H9 (cell line): ENCODE measurements around the gene KIRREL3. TPM values are rescaled to one million over a fixed set of nuclear protein-coding genes. Genes with fewer than 3 reads are reported as not detected.
"Not testable (repeated sequence)": the region's sequence is repeated elsewhere in the genome, so short reads cannot be mapped to it uniquely, and the experiment has no call there.

Experiments
- DNase-seq: peaks from one replicate; pipeline ENCODE4 v3.0.0-alpha.2; 2017
- H2AFZ ChIP-seq: one replicate; pipeline ENCODE4 v1.6.1; 2013; ENCODE audit warnings: mild to moderate bottlenecking, low read length, control low read depth, moderate library complexity
- H2AK5ac ChIP-seq: 2 replicates; pipeline ENCODE4 v1.6.1; 2013; ENCODE audit warnings: low read length, control low read depth, mixed read lengths; ENCODE audit not compliant: insufficient read length
- H2BK120ac ChIP-seq: one replicate; pipeline ENCODE4 v1.6.1; 2013; ENCODE audit warnings: low read depth, mild to moderate bottlenecking, low read length, control low read depth, inconsistent platforms; ENCODE audit not compliant: poor library complexity, severe bottlenecking
- H2BK12ac ChIP-seq: 2 replicates; pipeline ENCODE4 v1.6.1; 2013; ENCODE audit warnings: low read length, control low read depth, mixed read lengths, low read depth; ENCODE audit not compliant: insufficient read length
- H2BK15ac ChIP-seq: 2 replicates; pipeline ENCODE4 v1.6.1; 2013; ENCODE audit warnings: low read depth, low read length, control low read depth
- H2BK20ac ChIP-seq: one replicate; pipeline ENCODE4 v1.6.1; 2013; ENCODE audit warnings: low read depth, mild to moderate bottlenecking, low read length, control low read depth, inconsistent platforms; ENCODE audit not compliant: poor library complexity, severe bottlenecking
- H2BK5ac ChIP-seq: 2 replicates; pipeline ENCODE4 v1.6.1; 2013; ENCODE audit warnings: low read length, control low read depth, mixed read lengths; ENCODE audit not compliant: insufficient read length
- H3K14ac ChIP-seq: 2 replicates; pipeline ENCODE4 v1.6.1; 2013; ENCODE audit warnings: low read length, control low read depth; ENCODE audit not compliant: insufficient read depth
- H3K18ac ChIP-seq: 2 replicates; pipeline ENCODE4 v1.6.1; 2013; ENCODE audit warnings: low read depth, mild to moderate bottlenecking, mixed read lengths, low read length, control low read depth; ENCODE audit not compliant: insufficient read length
- H3K23ac ChIP-seq: 2 replicates; pipeline ENCODE4 v1.6.1; 2013; ENCODE audit warnings: low read length, control low read depth, mixed read lengths, low read depth; ENCODE audit not compliant: insufficient read length
- H3K23me2 ChIP-seq: 2 replicates; pipeline ENCODE4 v1.6.1; 2013; ENCODE audit warnings: low read depth, mild to moderate bottlenecking, mixed read lengths, low read length, control low read depth; ENCODE audit not compliant: insufficient read length, poor library complexity, severe bottlenecking
- H3K27ac ChIP-seq: 2 replicates; pipeline ENCODE4 v1.5.1; 2013; ENCODE audit warnings: low read length, control low read depth, mixed read lengths, low read depth; ENCODE audit not compliant: insufficient read length
- H3K27me3 ChIP-seq: 2 replicates; pipeline ENCODE4 v1.6.1; 2013; ENCODE audit warnings: low read length, control low read depth, inconsistent platforms; ENCODE audit not compliant: insufficient read depth
- H3K4ac ChIP-seq: 2 replicates; pipeline ENCODE4 v1.6.1; 2013; ENCODE audit warnings: low read depth, mild to moderate bottlenecking, control low read depth, inconsistent platforms, low read length, moderate library complexity
- H3K4me1 ChIP-seq: 2 replicates; pipeline ENCODE4 v1.6.1; 2013; ENCODE audit warnings: low read length, control low read depth, inconsistent platforms; ENCODE audit not compliant: insufficient read depth
- H3K4me2 ChIP-seq: 2 replicates; pipeline ENCODE4 v1.6.1; 2013; ENCODE audit warnings: low read length, control low read depth, mixed read lengths; ENCODE audit not compliant: insufficient read length, insufficient read depth
- H3K56ac ChIP-seq: 2 replicates; pipeline ENCODE4 v1.6.1; 2013; ENCODE audit warnings: low read depth, mild to moderate bottlenecking, mixed read lengths, low read length, control low read depth; ENCODE audit not compliant: insufficient read length
- H3K79me1 ChIP-seq: 2 replicates; pipeline ENCODE4 v1.6.1; 2013; ENCODE audit warnings: low read depth, mild to moderate bottlenecking, moderate library complexity, low read length, control low read depth, inconsistent platforms; ENCODE audit not compliant: insufficient read depth, poor library complexity, severe bottlenecking
- H3K79me2 ChIP-seq: 2 replicates; pipeline ENCODE4 v1.6.1; 2013; ENCODE audit warnings: low read length, control low read depth, inconsistent platforms; ENCODE audit not compliant: insufficient read depth
- H3K9ac ChIP-seq: 2 replicates; pipeline ENCODE4 v1.6.1; 2013; ENCODE audit warnings: low read length, control low read depth, mixed read lengths; ENCODE audit not compliant: insufficient read length; ENCODE audit errors: extremely low read depth
- H3K9me3 ChIP-seq: one replicate; pipeline ENCODE4 v1.6.1; 2013; ENCODE audit warnings: low read depth, low read length, inconsistent platforms; ENCODE audit not compliant: control insufficient read depth
- H3T11ph ChIP-seq: one replicate; pipeline ENCODE4 v1.6.1; 2013; ENCODE audit warnings: mild to moderate bottlenecking, low read length, control low read depth, inconsistent platforms
- H4K20me1 ChIP-seq: one replicate; pipeline ENCODE4 v1.6.1; 2013; ENCODE audit not compliant: control insufficient read depth, insufficient read length, insufficient read depth
- H4K5ac ChIP-seq: 2 replicates; pipeline ENCODE4 v1.6.1; 2013; ENCODE audit warnings: low read depth, mild to moderate bottlenecking, mixed read lengths, low read length, control low read depth; ENCODE audit not compliant: insufficient read length
- H4K8ac ChIP-seq: replicated peaks from 2 replicates; pipeline ENCODE4 v1.6.1; 2013; ENCODE audit warnings: low read length, control low read depth, mixed read lengths, low read depth; ENCODE audit not compliant: insufficient read length
- H4K91ac ChIP-seq: 2 replicates; pipeline ENCODE4 v1.6.1; 2013; ENCODE audit warnings: low read depth, mild to moderate bottlenecking, moderate library complexity, mixed read lengths, low read length, control low read depth; ENCODE audit not compliant: insufficient read length
- H3K27ac Mint-ChIP-seq, 3 experiments: 2 replicates in 2 of 3; 3 replicates in 1 of 3; pipeline ENCODE4 v1.8.0; 2020 to 2021; ENCODE audit warnings: mixed read lengths in 3 of 3, mild to moderate bottlenecking in 1 of 3, moderate library complexity in 1 of 3
- H3K27me3 Mint-ChIP-seq: 2 replicates; pipeline ENCODE4 v1.8.0; 2021; ENCODE audit warnings: low read depth, mild to moderate bottlenecking, moderate library complexity, mixed read lengths
- H3K36me3 Mint-ChIP-seq, 3 experiments: 2 replicates in 2 of 3; 3 replicates in 1 of 3; pipeline ENCODE4 v1.8.0; 2020 to 2021; ENCODE audit warnings: low read depth in 3 of 3, mixed read lengths in 3 of 3; ENCODE audit not compliant: insufficient read depth in 1 of 3
- H3K4me1 Mint-ChIP-seq, 2 experiments: 2 replicates each; pipeline ENCODE4 v1.8.0; 2020; ENCODE audit warnings: mixed read lengths in 2 of 2
- H3K4me3 Mint-ChIP-seq, 2 experiments: 2 replicates in 1 of 2; 3 replicates in 1 of 2; pipeline ENCODE4 v1.8.0; 2020 to 2021; ENCODE audit warnings: mild to moderate bottlenecking in 2 of 2, mixed read lengths in 2 of 2, moderate library complexity in 1 of 2
- H3K9me3 Mint-ChIP-seq, 2 experiments: 2 replicates in 1 of 2; 3 replicates in 1 of 2; pipeline ENCODE4 v1.8.0; 2020; ENCODE audit warnings: mild to moderate bottlenecking in 2 of 2, mixed read lengths in 2 of 2, moderate library complexity in 1 of 2
- CTCF ChIP-seq: fragments of 200-600 bp; sonication (generic); conservative IDR thresholded peaks from 3 replicates; pipeline ENCODE4 v1.8.0; 2021; ENCODE audit warnings: antibody characterized with exemption, mild to moderate bottlenecking
- whole genome bisulfite sequencing: extraction: QIAGEN DNeasy Blood & Tissue Kit; methylation state at CpG from one replicate; pipeline ENCODE4 v1.1.7; 2013; ENCODE audit warnings: missing lambda C conversion rate, low lambda C conversion rate, mixed read lengths; ENCODE audit not compliant: insufficient read length; ENCODE audit errors: extremely low coverage; 5-methylcytosine and 5-hydroxymethylcytosine counted together
- total RNA-seq: library from RNA; stranded (reverse); gene quantifications from 2 replicates; pipeline ENCODE4 v1.2.1, GENCODE V29; 2021

KIRREL3 gene
- total RNA-seq, 1 experiment from 2014 or later, result 0.17 TPM

- no peak overlapping the region for H4K8ac ChIP-seq
- no peak overlapping the region for H3K9ac ChIP-seq
- H3K27ac ChIP-seq, result no peak overlapping the region
- H2BK12ac ChIP-seq, result no peak overlapping the region
- H4K5ac ChIP-seq, result no peak overlapping the region
- H3K14ac ChIP-seq, result no peak overlapping the region
- H2BK120ac ChIP-seq, result no peak overlapping the region
- no peak overlapping the region for H2BK5ac ChIP-seq
- no peak overlapping the region for H2BK20ac ChIP-seq
- no peaks in the 10 kb centered on the region for H3K23me2 ChIP-seq
- H4K91ac ChIP-seq, result no peak overlapping the region
- Mint-ChIP-seq H3K4me3 (no peak overlapping the region), H3K4me1 (peaks cover 22 to 25% of the 10 kb centered on the region in 2 experiments), H3K36me3 (no peaks in the 10 kb centered on the region), H3K27ac (peak overlapping the region in 1 of 3 experiments; percentile 35; a peak in 1 of 7 replicates), H3K27me3 (no peaks in the 10 kb centered on the region), H3K9me3 (no peaks in the 10 kb centered on the region)
- H3K27me3 ChIP-seq, result no peaks in the 10 kb centered on the region
- no peak for TF ChIP-seq CTCF
- H3K23ac ChIP-seq, result no peak overlapping the region
- H2AK5ac ChIP-seq, result no peak overlapping the region
- no peaks in the 10 kb centered on the region for H3K79me1 ChIP-seq
- peaks cover 2% of the 10 kb centered on the region; the same call in 1 of the 2 replicates for H3K4me1 ChIP-seq
- no peaks in the 10 kb centered on the region for H3K9me3 ChIP-seq
- no CpG with 5 or more reads among the region's 5 CpGs for WGBS
- no peak overlapping the region for H3T11ph ChIP-seq
- no peak overlapping the region for H3K4ac ChIP-seq
- no peaks in the 10 kb centered on the region; the same call in 1 of the 2 replicates for H3K79me2 ChIP-seq
- H3K18ac ChIP-seq, result no peak overlapping the region
- no peak for DNase-seq
- H3K56ac ChIP-seq, result no peak overlapping the region
- no peak overlapping the region for H3K4me2 ChIP-seq
- H2BK15ac ChIP-seq, result no peak overlapping the region
- no peak overlapping the region for H2AFZ ChIP-seq
- H4K20me1 ChIP-seq, result no peaks in the 10 kb centered on the region
Measured at GRCh38 chr11:126387857-126388256, 612.7 kb downstream of the KIRREL3 start.

GRCh38 chr11:126386729-126387071, 613.9 kb downstream of the KIRREL3 start:
- H3K23ac ChIP-seq, H2BK12ac ChIP-seq, H2BK5ac ChIP-seq, H2BK120ac ChIP-seq, H3K56ac ChIP-seq, H4K8ac ChIP-seq, H3K27me3 ChIP-seq, DNase-seq, H3K4me3 Mint-ChIP-seq, H4K20me1 ChIP-seq, H3K23me2 ChIP-seq, H3K4ac ChIP-seq, H3K4me1 ChIP-seq, H3T11ph ChIP-seq, H2BK15ac ChIP-seq, H3K79me2 ChIP-seq, H4K5ac ChIP-seq, H3K27ac ChIP-seq, H3K18ac ChIP-seq, H3K27me3 Mint-ChIP-seq, H3K14ac ChIP-seq, H3K9me3 Mint-ChIP-seq, H4K91ac ChIP-seq, H3K9me3 ChIP-seq, H2AK5ac ChIP-seq, H3K9ac ChIP-seq, H2BK20ac ChIP-seq, H3K36me3 Mint-ChIP-seq, H2AFZ ChIP-seq, H3K79me1 ChIP-seq, H3K4me2 ChIP-seq: not testable (repeated sequence)
- Mint-ChIP-seq H3K4me1 (peaks cover 15 to 20% of the 10 kb centered on the region in 2 experiments), H3K27ac (peak overlapping the region in 1 of 3 experiments; percentile 70; a peak in 3 of 7 replicates)
- WGBS, result no CpG with 5 or more reads among the region's 5 CpGs
